Adrenal gland (tissue), 5 donors: ENCODE data around the gene FLYWCH1.

Experiments used
- CTCF ChIP-seq, 6 experiments: fragments of 450-650 bp in 4 of 6; fragments of 200-600 bp in 2 of 6; sonication (generic) in 1 of 6; IDR thresholded peaks; 1 replicate in 5 of 6; 2 replicates in 1 of 6; pipeline versions ENCODE4 v1.5.1 to v1.8.0; 2016 to 2021; ENCODE audit warnings: antibody characterized with exemption in 6 of 6, mild to moderate bottlenecking in 2 of 6, moderate library complexity in 1 of 6
- POLR2A ChIP-seq, 2 donors: fragments of 450-650 bp; IDR thresholded peaks; one replicate each; pipeline ENCODE4 v1.6.1; 2017; ENCODE audit warnings: antibody characterized with exemption in 2 of 2, mild to moderate bottlenecking in 2 of 2, moderate library complexity in 1 of 2
- donor health status: DM: no; HTN: no; CAD: no.

- TF ChIP-seq CTCF (IDR thresholded peaks at IDR 0.05) (no peak), POLR2A (IDR thresholded peaks at IDR 0.05) (no peak)
Observed at GRCh38 chr16:2866431-2866830, 45.3 kb upstream of the FLYWCH1 start.
